ENCODE data around the gene HMOX2.

HMOX2 gene

GRCh38 chr16:4437366-4437765 is 38.8 kb upstream of the HMOX2 start:
- TF ChIP-seq FOXP2 (optimal IDR thresholded peaks at IDR 0.05; ENCODE audit: control extremely low read depth, extremely low read length, insufficient read depth), result no peak
- DNase-seq (ENCODE audit: low read depth, low spot score), result no peak
- H3K4me3 ChIP-seq, result no peak overlapping the region
- no peak overlapping the region for H3K9ac ChIP-seq (ENCODE audit: insufficient read length)
- H3K9me3 ChIP-seq (ENCODE audit: low read depth, low read length), result no peaks in the 10 kb centered on the region
- peaks cover 84% of the 10 kb centered on the region for H3K36me3 ChIP-seq (ENCODE audit: insufficient read depth, low read length)
- H3K27ac ChIP-seq, result no peak overlapping the region

- H3K9me3 ChIP-seq (ENCODE audit: low read depth, low read length), result no peaks in the 10 kb centered on the region
- H3K9ac ChIP-seq (ENCODE audit: insufficient read length), result no peak overlapping the region
- H3K4me3 ChIP-seq, result no peak overlapping the region
- no peak for DNase-seq (ENCODE audit: low read depth, low spot score)
- peaks cover 92% of the 10 kb centered on the region for H3K36me3 ChIP-seq (ENCODE audit: insufficient read depth, low read length)
- TF ChIP-seq EZH2 (IDR thresholded peaks at IDR 0.05) (no peak), POLR2AphosphoS5 (IDR thresholded peaks at IDR 0.05; ENCODE audit: borderline replicate concordance, low read depth, low read length) (no peak), FOXP2 (optimal IDR thresholded peaks at IDR 0.05; ENCODE audit: control extremely low read depth, extremely low read length, insufficient read depth) (no peak)
- no peak overlapping the region for H3K27ac ChIP-seq
These were observed 33.8 kb upstream of the HMOX2 start for GRCh38 chr16:4442371-4442770.

GRCh38 chr16:4443271-4443670 is 32.9 kb upstream of the HMOX2 start:
- TF ChIP-seq FOXP2 (optimal IDR thresholded peaks at IDR 0.05; ENCODE audit: control extremely low read depth, extremely low read length, insufficient read depth) (no peak), EZH2 (IDR thresholded peaks at IDR 0.05) (no peak), POLR2AphosphoS5 (IDR thresholded peaks at IDR 0.05; ENCODE audit: borderline replicate concordance, low read depth, low read length) (no peak)
- Histone ChIP-seq H3K9ac (ENCODE audit: insufficient read length) (no peak overlapping the region), H3K9me3 (ENCODE audit: low read depth, low read length) (no peaks in the 10 kb centered on the region), H3K27ac (no peak overlapping the region), H3K36me3 (ENCODE audit: insufficient read depth, low read length) (peaks cover 87% of the 10 kb centered on the region), H3K4me3 (no peak overlapping the region)
- DNase-seq (ENCODE audit: low read depth, low spot score), result no peak

- H3K4me3 ChIP-seq, result no peak overlapping the region
- TF ChIP-seq EZH2 (IDR thresholded peaks at IDR 0.05) (no peak), POLR2AphosphoS5 (IDR thresholded peaks at IDR 0.05; ENCODE audit: borderline replicate concordance, low read depth, low read length) (no peak), FOXP2 (optimal IDR thresholded peaks at IDR 0.05; ENCODE audit: control extremely low read depth, extremely low read length, insufficient read depth) (no peak)
- no peak overlapping the region for H3K9ac ChIP-seq (ENCODE audit: insufficient read length)
- DNase-seq (ENCODE audit: low read depth, low spot score), result no peak
- H3K9me3 ChIP-seq (ENCODE audit: low read depth, low read length), result no peaks in the 10 kb centered on the region
- H3K36me3 ChIP-seq (ENCODE audit: insufficient read depth, low read length), result peaks cover 87% of the 10 kb centered on the region
- H3K27ac ChIP-seq, result no peak overlapping the region
These were observed 32.2 kb upstream of the HMOX2 start for GRCh38 chr16:4443986-4444385.

- no peaks in the 10 kb centered on the region for H3K9me3 ChIP-seq (ENCODE audit: low read depth, low read length)
- peak overlapping the region; percentile 69 for H3K9ac ChIP-seq (ENCODE audit: insufficient read length)
- no peak for DNase-seq (ENCODE audit: low read depth, low spot score)
- no peak overlapping the region; the same call in 1 of the 2 replicates for H3K4me3 ChIP-seq
- TF ChIP-seq EZH2 (IDR thresholded peaks at IDR 0.05) (no peak), POLR2AphosphoS5 (IDR thresholded peaks at IDR 0.05; ENCODE audit: borderline replicate concordance, low read depth, low read length) (no peak), FOXP2 (optimal IDR thresholded peaks at IDR 0.05; ENCODE audit: control extremely low read depth, extremely low read length, insufficient read depth) (no peak)
- H3K36me3 ChIP-seq (ENCODE audit: insufficient read depth, low read length), result peaks cover 79% of the 10 kb centered on the region
- peak overlapping the region; percentile 94 for H3K27ac ChIP-seq
These were observed 25.8 kb upstream of the HMOX2 start for GRCh38 chr16:4450430-4450829.

- TF ChIP-seq EZH2 (IDR thresholded peaks at IDR 0.05) (no peak), POLR2AphosphoS5 (IDR thresholded peaks at IDR 0.05; ENCODE audit: borderline replicate concordance, low read depth, low read length) (no peak), FOXP2 (optimal IDR thresholded peaks at IDR 0.05; ENCODE audit: control extremely low read depth, extremely low read length, insufficient read depth) (peak; percentile 87)
- Histone ChIP-seq H3K27ac (peak overlapping the region; percentile 94), H3K9ac (ENCODE audit: insufficient read length) (peak overlapping the region; percentile 69), H3K36me3 (ENCODE audit: insufficient read depth, low read length) (peaks cover 82% of the 10 kb centered on the region), H3K4me3 (peak overlapping the region; percentile 37; the same call in 1 of the 2 replicates), H3K9me3 (ENCODE audit: low read depth, low read length) (no peaks in the 10 kb centered on the region)
- DNase-seq (ENCODE audit: low read depth, low spot score), result no peak
These were observed 25.2 kb upstream of the HMOX2 start for GRCh38 chr16:4450931-4451519.

GRCh38 chr16:4452674-4453073 is 23.5 kb upstream of the HMOX2 start:
- no peak overlapping the region; the same call in 1 of the 2 replicates for H3K27ac ChIP-seq
- TF ChIP-seq POLR2AphosphoS5 (IDR thresholded peaks at IDR 0.05; ENCODE audit: borderline replicate concordance, low read depth, low read length) (no peak), EZH2 (IDR thresholded peaks at IDR 0.05) (no peak), FOXP2 (optimal IDR thresholded peaks at IDR 0.05; ENCODE audit: control extremely low read depth, extremely low read length, insufficient read depth) (no peak)
- no peaks in the 10 kb centered on the region for H3K9me3 ChIP-seq (ENCODE audit: low read depth, low read length)
- no peak overlapping the region for H3K4me3 ChIP-seq
- no peak for DNase-seq (ENCODE audit: low read depth, low spot score)
- peaks cover 83% of the 10 kb centered on the region for H3K36me3 ChIP-seq (ENCODE audit: insufficient read depth, low read length)
- no peak overlapping the region for H3K9ac ChIP-seq (ENCODE audit: insufficient read length)

GRCh38 chr16:4454623-4455022 is 21.6 kb upstream of the HMOX2 start:
- no peak for DNase-seq (ENCODE audit: low read depth, low spot score)
- Histone ChIP-seq H3K4me3 (no peak overlapping the region), H3K27ac (no peak overlapping the region), H3K9me3 (ENCODE audit: low read depth, low read length) (no peaks in the 10 kb centered on the region), H3K36me3 (ENCODE audit: insufficient read depth, low read length) (peaks cover 77% of the 10 kb centered on the region), H3K9ac (ENCODE audit: insufficient read length) (no peak overlapping the region)
- TF ChIP-seq EZH2 (IDR thresholded peaks at IDR 0.05) (no peak), POLR2AphosphoS5 (IDR thresholded peaks at IDR 0.05; ENCODE audit: borderline replicate concordance, low read depth, low read length) (no peak), FOXP2 (optimal IDR thresholded peaks at IDR 0.05; ENCODE audit: control extremely low read depth, extremely low read length, insufficient read depth) (no peak)

- H3K9ac ChIP-seq (ENCODE audit: insufficient read length), result no peak overlapping the region
These were observed 21.1 kb upstream of the HMOX2 start for GRCh38 chr16:4455081-4455480.

More at GRCh38 chr16:4455081-4455480, 21.1 kb upstream of the HMOX2 start:
- Histone ChIP-seq H3K27ac (no peak overlapping the region), H3K9me3 (ENCODE audit: low read depth, low read length) (no peaks in the 10 kb centered on the region), H3K4me3 (no peak overlapping the region), H3K36me3 (ENCODE audit: insufficient read depth, low read length) (peaks cover 73% of the 10 kb centered on the region)
- no peak for DNase-seq (ENCODE audit: low read depth, low spot score)
- TF ChIP-seq POLR2AphosphoS5 (IDR thresholded peaks at IDR 0.05; ENCODE audit: borderline replicate concordance, low read depth, low read length) (no peak), FOXP2 (optimal IDR thresholded peaks at IDR 0.05; ENCODE audit: control extremely low read depth, extremely low read length, insufficient read depth) (no peak), EZH2 (IDR thresholded peaks at IDR 0.05) (no peak)

Data from SK-N-MC (cell line).